SK-N-SH (cell line): ENCODE results near the gene PSTPIP2. TPM values are rescaled to one million over a fixed set of nuclear protein-coding genes. Genes with fewer than 3 reads are reported as not detected.

Source experiments
- CTCF ChIA-PET: fragments of 300-600, 350-600 bp; formaldehyde crosslinking; extraction: SDS; loops from one replicate; lab custom pipeline; 2021; lab: Yijun Ruan, JAX
- POLR2A ChIA-PET: fragments of 350-600 bp; sonication (Branson Sonifier 250); formaldehyde crosslinking; extraction: SDS; loops from one replicate; lab custom pipeline; 2020; ENCODE audit warnings: antibody characterized with exemption, inconsistent platforms; lab: Yijun Ruan, JAX
- DNase-seq: peaks from one replicate; pipeline ENCODE4 v3.0.0; 2012
- H2AFZ ChIP-seq: fragments of 200-600 bp; sonication (generic); 2 replicates; pipeline ENCODE4 v1.8.1; 2016; ENCODE audit warnings: antibody characterized with exemption, mild to moderate bottlenecking, low read depth
- H3F3A ChIP-seq: fragments of 200-600 bp; sonication (generic); replicated peaks from 2 replicates; pipeline ENCODE3; 2016; ENCODE audit warnings: antibody characterized with exemption, mild to moderate bottlenecking; ENCODE audit not compliant: insufficient read depth
- H3K27ac ChIP-seq, 2 experiments: fragments of 200-500 bp in 1 of 2; fragments of 200-600 bp in 1 of 2; sonication (Bioruptor generic) in 1 of 2; sonication (generic), shearing (Covaris generic) in 1 of 2; 2 replicates each; pipeline versions ENCODE4 v1.5.1 to v1.6.1; 2014 to 2016; ENCODE audit warnings: low read depth in 2 of 2, inconsistent platforms in 1 of 2, low read length in 1 of 2, mild to moderate bottlenecking in 1 of 2, mixed read lengths in 1 of 2
- H3K27me3 ChIP-seq: fragments of 200-600 bp; sonication (generic), shearing (Covaris generic); 2 replicates; pipeline ENCODE4 v1.6.1; 2016; ENCODE audit warnings: mixed run types; ENCODE audit not compliant: insufficient read depth
- H3K36me3 ChIP-seq, 2 experiments: fragments of 200-500 bp in 1 of 2; fragments of 200-600 bp in 1 of 2; sonication (Bioruptor generic) in 1 of 2; sonication (generic) in 1 of 2; replicated peaks in 1 of 2; 2 replicates each; pipeline versions ENCODE3 to v1.5.1; 2014 to 2016; ENCODE audit warnings: low read length in 1 of 2, mild to moderate bottlenecking in 1 of 2; ENCODE audit not compliant: insufficient read depth in 2 of 2, control insufficient read depth in 1 of 2
- H3K4me1 ChIP-seq, 2 experiments: fragments of 200-500 bp in 1 of 2; fragments of 200-600 bp in 1 of 2; sonication (Bioruptor generic) in 1 of 2; sonication (generic), shearing (Covaris generic) in 1 of 2; 2 replicates each; pipeline versions ENCODE4 v1.5.1 to v1.6.1; 2014 to 2016; ENCODE audit warnings: low read depth in 1 of 2, low read length in 1 of 2, mixed run types in 1 of 2; ENCODE audit not compliant: insufficient read depth in 2 of 2, control insufficient read depth in 1 of 2
- H3K4me2 ChIP-seq: fragments of 200-600 bp; sonication (generic), shearing (Covaris generic); 2 replicates; pipeline ENCODE4 v1.6.1; 2017; ENCODE audit warnings: mixed run types
- H3K4me3 ChIP-seq, 2 experiments: fragments of 200-500 bp in 1 of 2; fragments of 200-600 bp in 1 of 2; sonication (Bioruptor generic) in 1 of 2; sonication (generic), shearing (Covaris generic) in 1 of 2; 2 replicates each; pipeline versions ENCODE4 v1.5.1 to v1.8.1; 2014 to 2016; ENCODE audit warnings: low read depth in 2 of 2, inconsistent platforms in 1 of 2, low read length in 1 of 2, mild to moderate bottlenecking in 1 of 2, mixed read lengths in 1 of 2, moderate library complexity in 1 of 2
- H3K79me2 ChIP-seq: fragments of 200-600 bp; sonication (generic); 2 replicates; pipeline ENCODE4 v1.8.1; 2017; ENCODE audit warnings: mild to moderate bottlenecking; ENCODE audit not compliant: insufficient read depth
- H3K9ac ChIP-seq: fragments of 200-600 bp; sonication (generic); 2 replicates; pipeline ENCODE4 v1.6.1; 2017; ENCODE audit warnings: mixed run types
- H3K9me2 ChIP-seq: fragments of 200-600 bp; sonication (generic); 2 replicates; pipeline ENCODE4 v1.6.1; 2017; ENCODE audit warnings: mixed run types
- H3K9me3 ChIP-seq: fragments of 200-600 bp; sonication (generic); 2 replicates; pipeline ENCODE4 v1.6.1; 2017; ENCODE audit warnings: mixed run types, mild to moderate bottlenecking, moderate library complexity
- H4K20me1 ChIP-seq: fragments of 200-600 bp; sonication (generic); 2 replicates; pipeline ENCODE4 v1.6.1; 2017; ENCODE audit warnings: mild to moderate bottlenecking, mixed run types; ENCODE audit not compliant: insufficient read depth
- CHD2 ChIP-seq: fragments of 150-350 bp; IDR thresholded peaks from 2 replicates; pipeline ENCODE4 v1.6.1; 2018; ENCODE audit warnings: low read length; ENCODE audit not compliant: partially characterized antibody
- EZH2phosphoT487 ChIP-seq: fragments of 200-600 bp; sonication (generic); IDR thresholded peaks from 2 replicates; pipeline ENCODE4 v1.6.1; 2017; ENCODE audit warnings: low read depth, mixed run types, mild to moderate bottlenecking, antibody characterized with exemption, moderate library complexity, borderline replicate concordance
- FOSL2 ChIP-seq: IDR thresholded peaks from 2 replicates; pipeline ENCODE4 v1.4.0; 2012; ENCODE audit warnings: low read depth, mild to moderate bottlenecking, moderate library complexity, borderline replicate concordance
- FOXM1 ChIP-seq: IDR thresholded peaks from 2 replicates; pipeline ENCODE4 v1.4.0; 2012; ENCODE audit warnings: low read depth, mild to moderate bottlenecking
- GABPA ChIP-seq: IDR thresholded peaks from 2 replicates; pipeline ENCODE4 v1.4.0; 2012; ENCODE audit warnings: low read depth, mild to moderate bottlenecking
- GATA2 ChIP-seq: sonication (generic); formaldehyde crosslinking; IDR thresholded peaks from 2 replicates; pipeline ENCODE4 v1.5.0; 2020; ENCODE audit warnings: mild to moderate bottlenecking, missing genetic modification reagents
- MXI1 ChIP-seq: IDR thresholded peaks from 2 replicates; pipeline ENCODE4 v1.6.1; 2012; ENCODE audit warnings: mild to moderate bottlenecking, low read depth, low read length, improper control_type of control experiment
- NRF1 ChIP-seq: IDR thresholded peaks from 2 replicates; pipeline ENCODE4 v1.6.1; 2012; ENCODE audit warnings: low read depth, mild to moderate bottlenecking, low read length
- POLR2AphosphoS5 ChIP-seq: IDR thresholded peaks from 2 replicates; pipeline ENCODE4 v1.6.1; 2012; ENCODE audit warnings: low read depth, low read length
- RAD21 ChIP-seq: IDR thresholded peaks from 2 replicates; pipeline ENCODE4 v1.6.1; 2012; ENCODE audit warnings: mild to moderate bottlenecking, low read length
- SIN3A ChIP-seq: IDR thresholded peaks from 2 replicates; pipeline ENCODE4 v1.6.1; 2012; ENCODE audit warnings: low read depth, mild to moderate bottlenecking, low read length, moderate library complexity, borderline replicate concordance
- SMC3 ChIP-seq: IDR thresholded peaks from 2 replicates; pipeline ENCODE4 v1.6.1; 2012; ENCODE audit warnings: low read depth, low read length, improper control_type of control experiment
- TAF1 ChIP-seq: IDR thresholded peaks from 2 replicates; pipeline ENCODE4 v1.6.1; 2012; ENCODE audit warnings: low read depth, mild to moderate bottlenecking, low read length, moderate library complexity, borderline replicate concordance
- TCF12 ChIP-seq: IDR thresholded peaks from 2 replicates; pipeline ENCODE4 v1.4.0; 2012
- TEAD4 ChIP-seq: IDR thresholded peaks from 2 replicates; pipeline ENCODE4 v1.4.0; 2012; ENCODE audit warnings: mild to moderate bottlenecking, borderline replicate concordance; ENCODE audit not compliant: insufficient read depth
- YY1 ChIP-seq: IDR thresholded peaks from 2 replicates; pipeline ENCODE4 v1.4.0; 2012; ENCODE audit warnings: low read depth, mild to moderate bottlenecking
- WGBS: methylation state at CpG from one replicate; pipeline ENCODE4 v1.1.6; 2017; ENCODE audit warnings: low lambda C conversion rate; 5-methylcytosine and 5-hydroxymethylcytosine counted together
- polyA plus RNA-seq, 3 experiments: library from polyadenylated mRNA; depleted of rRNA; stranded (reverse); fragments of >200 nt; gene quantifications; 2 replicates each; pipeline ENCODE4 v1.2.3, GENCODE V29; 2012
- TF ChIP-seq, protein P1 (sequence below): fragments of 200-600 bp; sonication (generic); IDR thresholded peaks from 2 replicates; pipeline ENCODE4 v1.6.1; 2017; ENCODE audit warnings: antibody characterized with exemption, mild to moderate bottlenecking, moderate library complexity
- TF ChIP-seq, protein P2 (sequence below): fragments of 150-350 bp; IDR thresholded peaks from 2 replicates; pipeline ENCODE4 v1.6.1; 2017; ENCODE audit warnings: antibody characterized with exemption, low read length, low read depth, borderline replicate concordance
- TF ChIP-seq, protein P3 (sequence below): IDR thresholded peaks from 2 replicates; pipeline ENCODE4 v1.4.0; 2012; ENCODE audit warnings: low read depth, borderline replicate concordance
- TF ChIP-seq, protein P4 (sequence below): fragments of 150-350 bp; IDR thresholded peaks from 2 replicates; pipeline ENCODE4 v1.6.1; 2016; ENCODE audit warnings: mild to moderate bottlenecking, low read depth, low read length

Gene PSTPIP2
- polyA plus RNA-seq, 1 of the 3 experiments (the other 2 are of a cell fraction) = 9.5 TPM

DNA sequence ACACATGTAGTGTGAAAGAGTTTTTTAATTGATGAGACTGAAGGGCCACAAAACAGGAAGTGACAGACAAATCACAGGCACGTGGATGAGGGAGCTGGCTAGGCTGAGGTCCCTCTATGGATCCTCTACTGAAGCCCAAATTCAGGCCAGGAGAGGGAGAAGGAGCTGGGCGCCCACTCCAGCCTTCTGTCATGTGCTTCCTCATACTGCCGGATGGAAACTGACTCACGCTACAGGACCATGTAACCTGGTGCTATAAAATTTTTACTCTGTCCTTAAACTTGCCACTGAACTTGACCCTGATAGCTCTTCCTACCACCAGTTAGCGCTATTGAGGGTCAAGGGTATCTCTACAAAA is 31.3 kb downstream of the PSTPIP2 start:
- Histone ChIP-seq H3K27me3 (no peaks in the 10 kb centered on the region), H3K36me3 (no peaks in the 10 kb centered on the region), H3K4me3 (no peak overlapping the region), H3K4me1 (peaks cover 0 to 8% of the 10 kb centered on the region in 2 experiments; a peak in 1 of 4 replicates), H3K9me2 (no peaks in the 10 kb centered on the region), H3K9ac (no peak overlapping the region), H3K79me2 (no peaks in the 10 kb centered on the region), H4K20me1 (no peaks in the 10 kb centered on the region), H3K27ac (no peak overlapping the region), H2AFZ (no peak overlapping the region), H3K9me3 (no peaks in the 10 kb centered on the region), H3F3A (peaks cover 21% of the 10 kb centered on the region)
- DNase-seq = no peak
- 81% methylated on average over 5 of the region's 5 CpGs for WGBS
- POLR2A ChIA-PET = no interaction called here
- CTCF ChIA-PET = interaction anchor here (0.8 kb wide), 1 partner anchor 66 kb away, joined by 3 read pairs; no protein-coding TSS in a partner anchor
- no peak for TF ChIP-seq GATA2
- no peak for TF ChIP-seq TCF12
- TF ChIP-seq RAD21 = no peak
- TF ChIP-seq CHD2 = no peak
- TF ChIP-seq TEAD4 = no peak
- no peak for TF ChIP-seq YY1
- TF ChIP-seq, protein P1, sequence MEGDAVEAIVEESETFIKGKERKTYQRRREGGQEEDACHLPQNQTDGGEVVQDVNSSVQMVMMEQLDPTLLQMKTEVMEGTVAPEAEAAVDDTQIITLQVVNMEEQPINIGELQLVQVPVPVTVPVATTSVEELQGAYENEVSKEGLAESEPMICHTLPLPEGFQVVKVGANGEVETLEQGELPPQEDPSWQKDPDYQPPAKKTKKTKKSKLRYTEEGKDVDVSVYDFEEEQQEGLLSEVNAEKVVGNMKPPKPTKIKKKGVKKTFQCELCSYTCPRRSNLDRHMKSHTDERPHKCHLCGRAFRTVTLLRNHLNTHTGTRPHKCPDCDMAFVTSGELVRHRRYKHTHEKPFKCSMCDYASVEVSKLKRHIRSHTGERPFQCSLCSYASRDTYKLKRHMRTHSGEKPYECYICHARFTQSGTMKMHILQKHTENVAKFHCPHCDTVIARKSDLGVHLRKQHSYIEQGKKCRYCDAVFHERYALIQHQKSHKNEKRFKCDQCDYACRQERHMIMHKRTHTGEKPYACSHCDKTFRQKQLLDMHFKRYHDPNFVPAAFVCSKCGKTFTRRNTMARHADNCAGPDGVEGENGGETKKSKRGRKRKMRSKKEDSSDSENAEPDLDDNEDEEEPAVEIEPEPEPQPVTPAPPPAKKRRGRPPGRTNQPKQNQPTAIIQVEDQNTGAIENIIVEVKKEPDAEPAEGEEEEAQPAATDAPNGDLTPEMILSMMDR = no peak
- no peak for TF ChIP-seq FOSL2
- TF ChIP-seq GABPA = no peak
- TF ChIP-seq, all 33 proteins: peak for 0
- H3K4me2 ChIP-seq = no peak overlapping the region

DNA sequence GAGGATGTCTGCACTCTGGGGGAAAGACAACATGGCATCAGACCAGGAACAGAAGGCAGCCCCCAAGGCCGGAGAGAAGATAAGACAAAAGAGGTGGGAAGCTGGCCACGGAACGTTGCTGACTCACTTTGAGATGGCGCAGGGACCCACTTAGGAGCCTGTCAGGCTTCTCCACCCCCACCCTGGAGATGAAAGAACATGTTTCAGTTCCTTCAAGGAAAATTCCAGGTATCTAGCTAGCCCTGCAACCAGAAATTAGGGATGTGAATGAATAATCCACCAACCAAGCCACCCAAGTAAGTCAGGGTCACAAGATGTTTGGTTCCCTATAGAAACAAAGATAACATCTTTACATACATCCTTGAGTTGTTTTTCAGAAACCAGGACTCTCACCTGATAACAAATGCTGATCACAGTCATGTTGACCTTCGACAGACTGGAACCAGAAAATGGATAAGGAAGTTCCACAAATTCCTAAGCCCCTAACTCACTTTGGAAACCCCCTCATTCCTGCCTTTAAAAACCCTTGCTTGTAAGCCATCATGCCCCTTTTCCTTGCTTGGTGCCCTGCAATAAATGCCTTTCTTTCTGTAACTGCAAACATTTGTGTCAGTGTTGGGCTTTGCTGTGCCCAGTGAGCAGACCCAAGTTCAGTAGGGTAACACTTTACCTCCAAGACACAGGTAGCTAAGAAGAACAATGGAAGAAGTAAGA is 31.9 kb downstream of the PSTPIP2 start:
- no peaks in the 10 kb centered on the region for H3K9me3 ChIP-seq
- CTCF ChIA-PET = interaction anchor here (0.8 kb wide), 1 partner anchor 66 kb away, joined by 3 read pairs; no protein-coding TSS in a partner anchor
- no peak overlapping the region for H3K27ac ChIP-seq
- peaks cover 0 to 12% of the 10 kb centered on the region in 2 experiments; a peak in 1 of 4 replicates for H3K4me1 ChIP-seq
- H2AFZ ChIP-seq = no peak overlapping the region
- H4K20me1 ChIP-seq = no peaks in the 10 kb centered on the region
- H3K4me2 ChIP-seq = no peak overlapping the region
- H3K27me3 ChIP-seq = no peaks in the 10 kb centered on the region
- no peak overlapping the region for H3K9ac ChIP-seq
- peaks cover 21% of the 10 kb centered on the region for H3F3A ChIP-seq
- H3K4me3 ChIP-seq = no peak overlapping the region
- DNase-seq = no peak
- H3K79me2 ChIP-seq = no peaks in the 10 kb centered on the region
- POLR2A ChIA-PET = no interaction called here
- H3K36me3 ChIP-seq = no peaks in the 10 kb centered on the region
- 81% methylated on average over 5 of the region's 5 CpGs for WGBS
- no peaks in the 10 kb centered on the region for H3K9me2 ChIP-seq
- TF ChIP-seq, protein P2, sequence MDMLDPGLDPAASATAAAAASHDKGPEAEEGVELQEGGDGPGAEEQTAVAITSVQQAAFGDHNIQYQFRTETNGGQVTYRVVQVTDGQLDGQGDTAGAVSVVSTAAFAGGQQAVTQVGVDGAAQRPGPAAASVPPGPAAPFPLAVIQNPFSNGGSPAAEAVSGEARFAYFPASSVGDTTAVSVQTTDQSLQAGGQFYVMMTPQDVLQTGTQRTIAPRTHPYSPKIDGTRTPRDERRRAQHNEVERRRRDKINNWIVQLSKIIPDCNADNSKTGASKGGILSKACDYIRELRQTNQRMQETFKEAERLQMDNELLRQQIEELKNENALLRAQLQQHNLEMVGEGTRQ = no peak
- TF ChIP-seq, protein P3, sequence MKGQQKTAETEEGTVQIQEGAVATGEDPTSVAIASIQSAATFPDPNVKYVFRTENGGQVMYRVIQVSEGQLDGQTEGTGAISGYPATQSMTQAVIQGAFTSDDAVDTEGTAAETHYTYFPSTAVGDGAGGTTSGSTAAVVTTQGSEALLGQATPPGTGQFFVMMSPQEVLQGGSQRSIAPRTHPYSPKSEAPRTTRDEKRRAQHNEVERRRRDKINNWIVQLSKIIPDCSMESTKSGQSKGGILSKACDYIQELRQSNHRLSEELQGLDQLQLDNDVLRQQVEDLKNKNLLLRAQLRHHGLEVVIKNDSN = no peak
- no peak for TF ChIP-seq TAF1
- no peak for TF ChIP-seq POLR2AphosphoS5
- no peak for TF ChIP-seq SIN3A
- TF ChIP-seq SMC3 = no peak
- TF ChIP-seq, protein P1 = no peak
- no peak for TF ChIP-seq EZH2phosphoT487
- TF ChIP-seq GATA2 = no peak
- no peak for TF ChIP-seq FOSL2
- no peak for TF ChIP-seq NRF1
- TF ChIP-seq TEAD4 = no peak
- TF ChIP-seq FOXM1 = no peak
- TF ChIP-seq, protein P4, sequence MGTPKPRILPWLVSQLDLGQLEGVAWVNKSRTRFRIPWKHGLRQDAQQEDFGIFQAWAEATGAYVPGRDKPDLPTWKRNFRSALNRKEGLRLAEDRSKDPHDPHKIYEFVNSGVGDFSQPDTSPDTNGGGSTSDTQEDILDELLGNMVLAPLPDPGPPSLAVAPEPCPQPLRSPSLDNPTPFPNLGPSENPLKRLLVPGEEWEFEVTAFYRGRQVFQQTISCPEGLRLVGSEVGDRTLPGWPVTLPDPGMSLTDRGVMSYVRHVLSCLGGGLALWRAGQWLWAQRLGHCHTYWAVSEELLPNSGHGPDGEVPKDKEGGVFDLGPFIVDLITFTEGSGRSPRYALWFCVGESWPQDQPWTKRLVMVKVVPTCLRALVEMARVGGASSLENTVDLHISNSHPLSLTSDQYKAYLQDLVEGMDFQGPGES = no peak
- TF ChIP-seq MXI1 = no peak
